Activated T-helper 1 cell treated with anti-CD3 and anti-CD28 coated beads, Interleukin-12 subunit alpha, Interleukin-12 subunit beta, Interleukin-2, Interleukin-4 antibody, amounts not matched to agents 30 ng/mL and 10 ng/mL and 1 ng/mL, durations not matched to agents 14 hours and 24 hours and 36 hours (primary cell): ENCODE measurements around the gene DNM3. TPM values are rescaled to one million over a fixed set of nuclear protein-coding genes. Genes with fewer than 3 reads are reported as not detected.

Experiments used
- DNase-seq: peaks from one replicate; pipeline ENCODE4 v3.0.0; 2021; ENCODE audit warnings: low spot score
- H3K27ac Mint-ChIP-seq: one replicate; pipeline ENCODE4 v1.8.0; 2021; ENCODE audit warnings: mild to moderate bottlenecking, mixed read lengths
- H3K27me3 Mint-ChIP-seq: one replicate; pipeline ENCODE4 v1.8.0; 2022; ENCODE audit warnings: mild to moderate bottlenecking, moderate library complexity, mixed read lengths; ENCODE audit not compliant: insufficient read depth
- H3K36me3 Mint-ChIP-seq: one replicate; pipeline ENCODE4 v1.8.0; 2021; ENCODE audit warnings: low read depth, mixed read lengths
- H3K4me1 Mint-ChIP-seq: one replicate; pipeline ENCODE4 v1.8.0; 2021; ENCODE audit warnings: low read depth, mixed read lengths
- H3K4me3 Mint-ChIP-seq: one replicate; pipeline ENCODE4 v1.8.0; 2021; ENCODE audit warnings: mild to moderate bottlenecking, moderate library complexity, mixed read lengths
- H3K9me3 Mint-ChIP-seq: one replicate; pipeline ENCODE4 v1.8.0; 2021; ENCODE audit warnings: mixed read lengths
- intact Hi-C: fragments of 100-400 bp; cut with micrococcal nuclease; formaldehyde crosslinking; loops from one replicate; pipeline ENCODE4 v1.15.1; 2024
- total RNA-seq: library from RNA; stranded (reverse); gene quantifications from 2 replicates; pipeline ENCODE4 v1.2.3, GENCODE V29; 2022

DNM3 gene
- total RNA-seq, 1 donor from 2014 or later, result 0.62 TPM

DNA sequence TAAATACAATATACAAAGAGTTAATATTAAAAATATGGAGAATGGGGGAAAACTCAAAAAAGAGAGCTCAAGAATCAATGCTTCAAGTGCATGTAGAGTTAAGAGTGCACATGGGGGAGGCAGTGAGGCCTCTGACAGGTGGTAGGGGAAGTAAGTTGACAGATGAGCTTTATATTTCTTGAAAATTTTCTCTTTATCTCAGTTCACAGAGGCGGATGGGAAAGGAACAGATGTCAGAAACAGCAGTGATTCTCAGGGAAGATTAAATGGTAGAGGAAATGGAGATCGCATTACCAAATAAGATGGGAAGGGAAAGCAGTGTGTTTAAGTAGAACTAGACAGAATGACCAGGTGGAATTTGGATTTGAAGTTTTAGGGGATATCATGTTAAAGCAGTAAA lies 379.1 kb downstream of the DNM3 start:
- Mint-ChIP-seq H3K9me3 (no peaks in the 10 kb centered on the region), H3K4me3 (no peak overlapping the region), H3K36me3 (peaks cover 3% of the 10 kb centered on the region), H3K27ac (no peak overlapping the region), H3K4me1 (no peaks in the 10 kb centered on the region), H3K27me3 (no peaks in the 10 kb centered on the region)
- no peak for DNase-seq
- intact Hi-C loops, result no loop called here

DNA sequence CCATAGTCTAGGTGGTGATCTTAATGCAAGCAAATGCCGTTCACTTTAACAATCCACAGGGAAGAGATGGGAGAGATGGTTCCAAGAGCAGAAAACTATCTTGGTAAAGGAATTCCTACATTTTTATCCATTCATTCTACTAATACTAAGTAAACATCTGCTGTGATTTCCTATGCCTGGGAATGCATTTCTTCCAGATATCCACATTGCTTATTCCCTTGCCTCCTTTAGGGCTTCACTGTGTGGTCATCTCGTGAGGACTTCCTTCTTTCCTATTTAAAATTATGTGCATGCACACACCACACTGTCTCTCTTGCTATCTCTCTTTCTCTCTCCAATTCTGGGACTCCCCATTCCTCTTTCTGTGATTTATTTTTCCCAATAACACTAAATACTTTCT lies 380.1 kb downstream of the DNM3 start:
- H3K36me3 Mint-ChIP-seq, result peaks cover 3% of the 10 kb centered on the region
- H3K27me3 Mint-ChIP-seq, result no peaks in the 10 kb centered on the region
- H3K4me3 Mint-ChIP-seq, result no peak overlapping the region
- intact Hi-C loops, result no loop called here
- no peaks in the 10 kb centered on the region for H3K4me1 Mint-ChIP-seq
- no peaks in the 10 kb centered on the region for H3K9me3 Mint-ChIP-seq
- no peak overlapping the region for H3K27ac Mint-ChIP-seq
- DNase-seq, result no peak

GRCh38 chr1:172224871-172225270 lies 383.6 kb downstream of the DNM3 start:
- no peak for DNase-seq
- Mint-ChIP-seq H3K36me3 (no peaks in the 10 kb centered on the region), H3K4me1 (no peaks in the 10 kb centered on the region), H3K27ac (no peak overlapping the region), H3K4me3 (no peak overlapping the region), H3K27me3 (no peaks in the 10 kb centered on the region), H3K9me3 (peaks cover 2% of the 10 kb centered on the region)
- intact Hi-C loops, result no loop called here

- no peak overlapping the region for H3K27ac Mint-ChIP-seq
- peaks cover 7% of the 10 kb centered on the region for H3K4me1 Mint-ChIP-seq
- H3K27me3 Mint-ChIP-seq, result no peaks in the 10 kb centered on the region
- no peak for DNase-seq
- intact Hi-C loops, result no loop called here
- H3K4me3 Mint-ChIP-seq, result no peak overlapping the region
- H3K9me3 Mint-ChIP-seq, result peaks cover 18% of the 10 kb centered on the region
- H3K36me3 Mint-ChIP-seq, result peaks cover 12% of the 10 kb centered on the region
These were observed 388.6 kb downstream of the DNM3 start for GRCh38 chr1:172229942-172230341.

DNA sequence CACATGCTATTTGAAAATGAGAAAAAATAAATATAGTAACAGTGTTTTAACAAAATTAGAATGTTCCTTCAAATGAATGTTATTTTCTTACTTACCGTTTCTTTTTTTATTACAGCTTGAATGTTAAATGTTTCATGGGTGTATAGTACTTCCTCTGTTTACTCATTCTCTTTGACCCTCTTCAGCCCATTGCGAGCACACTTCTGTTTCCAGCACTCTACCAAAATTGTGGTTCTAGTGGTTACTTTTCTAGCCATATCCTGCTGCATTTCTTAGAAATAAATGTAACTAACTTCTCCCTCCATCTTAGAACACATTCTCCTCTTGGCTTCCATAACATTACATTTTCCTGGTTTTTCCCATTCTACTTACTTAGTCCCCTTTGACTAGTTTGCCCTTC lies 389.2 kb downstream of the DNM3 start:
- intact Hi-C loops, result no loop called here
- H3K27me3 Mint-ChIP-seq, result no peaks in the 10 kb centered on the region
- peaks cover 12% of the 10 kb centered on the region for H3K36me3 Mint-ChIP-seq
- DNase-seq, result no peak
- H3K4me3 Mint-ChIP-seq, result no peak overlapping the region
- peak overlapping the region; percentile 14 for H3K27ac Mint-ChIP-seq
- peaks cover 18% of the 10 kb centered on the region for H3K9me3 Mint-ChIP-seq
- H3K4me1 Mint-ChIP-seq, result peaks cover 7% of the 10 kb centered on the region

DNA sequence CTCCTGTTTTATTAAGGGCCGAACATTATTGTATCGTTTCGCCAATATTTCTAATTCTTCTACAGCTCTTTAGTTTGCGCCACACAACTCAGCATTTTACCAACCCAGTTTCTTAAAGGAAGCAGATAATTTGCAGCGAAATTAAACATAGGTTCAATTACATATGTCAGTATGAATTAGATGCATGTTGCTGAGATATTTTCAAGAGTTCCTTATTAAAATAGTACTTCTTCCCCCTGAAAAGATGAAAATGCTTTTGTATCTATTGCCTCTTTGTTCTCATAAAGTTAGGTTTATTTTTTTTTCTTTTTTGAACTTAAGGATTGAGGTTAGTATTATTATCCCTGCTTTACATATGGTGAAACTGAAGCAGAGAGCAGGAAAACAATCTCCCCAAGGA lies 395.7 kb downstream of the DNM3 start:
- DNase-seq, result no peak

DNA sequence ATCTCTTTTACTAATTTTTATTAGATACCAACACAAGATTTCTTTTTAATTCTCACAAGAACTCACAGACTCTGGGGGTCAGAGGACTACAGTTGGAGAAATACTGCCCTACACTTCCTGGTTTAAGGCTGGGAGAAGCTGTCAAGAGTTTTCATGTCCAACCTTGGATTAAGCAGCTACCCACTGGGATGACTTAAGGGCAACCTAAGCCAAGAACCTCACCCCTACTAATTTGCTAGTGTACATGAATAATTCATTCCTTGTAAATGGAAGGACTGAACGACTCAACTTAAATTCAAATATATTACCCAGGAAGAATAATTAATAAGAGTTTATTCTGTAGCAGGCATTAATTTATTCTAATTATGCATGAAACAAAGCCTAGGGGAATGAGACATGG lies 396.9 kb downstream of the DNM3 start:
- peaks cover 3% of the 10 kb centered on the region for H3K27me3 Mint-ChIP-seq
- DNase-seq, result no peak
- H3K4me1 Mint-ChIP-seq, result peaks cover 10% of the 10 kb centered on the region
- H3K9me3 Mint-ChIP-seq, result peaks cover 4% of the 10 kb centered on the region
- intact Hi-C loops, result no loop called here
- H3K36me3 Mint-ChIP-seq, result no peaks in the 10 kb centered on the region
- no peak overlapping the region for H3K27ac Mint-ChIP-seq
- no peak overlapping the region for H3K4me3 Mint-ChIP-seq

More for the DNA sequence above, 395.7 kb downstream of the DNM3 start:
- Mint-ChIP-seq H3K9me3 (peaks cover 5% of the 10 kb centered on the region), H3K4me3 (no peak overlapping the region), H3K4me1 (peaks cover 5% of the 10 kb centered on the region), H3K27me3 (peaks cover 3% of the 10 kb centered on the region), H3K36me3 (peaks cover 4% of the 10 kb centered on the region), H3K27ac (no peak overlapping the region)
- intact Hi-C loops, result no loop called here

- no peak overlapping the region for H3K27ac Mint-ChIP-seq
- DNase-seq, result no peak
These were observed 397.7 kb downstream of the DNM3 start for GRCh38 chr1:172238965-172239364.

GRCh38 chr1:172239901-172240300 lies 398.6 kb downstream of the DNM3 start:
- intact Hi-C loops, result no loop called here
- no peak for DNase-seq

More at GRCh38 chr1:172238965-172239364, 397.7 kb downstream of the DNM3 start:
- peaks cover 3% of the 10 kb centered on the region for H3K27me3 Mint-ChIP-seq
- intact Hi-C loops, result no loop called here
- peaks cover 4% of the 10 kb centered on the region for H3K9me3 Mint-ChIP-seq
- no peak overlapping the region for H3K4me3 Mint-ChIP-seq
- peaks cover 10% of the 10 kb centered on the region for H3K4me1 Mint-ChIP-seq
- no peaks in the 10 kb centered on the region for H3K36me3 Mint-ChIP-seq

GRCh38 chr1:172241540-172241939 lies 400.2 kb downstream of the DNM3 start:
- Mint-ChIP-seq H3K36me3 (no peaks in the 10 kb centered on the region), H3K27ac (no peak overlapping the region), H3K4me1 (peaks cover 10% of the 10 kb centered on the region), H3K27me3 (peaks cover 3% of the 10 kb centered on the region), H3K4me3 (no peak overlapping the region), H3K9me3 (peaks cover 6% of the 10 kb centered on the region)
- DNase-seq, result no peak
- intact Hi-C loops, result no loop called here

More at GRCh38 chr1:172239901-172240300, 398.6 kb downstream of the DNM3 start:
- Mint-ChIP-seq H3K4me3 (no peak overlapping the region), H3K27me3 (peaks cover 3% of the 10 kb centered on the region), H3K36me3 (no peaks in the 10 kb centered on the region), H3K4me1 (peaks cover 10% of the 10 kb centered on the region), H3K27ac (no peak overlapping the region), H3K9me3 (peaks cover 5% of the 10 kb centered on the region)

GRCh38 chr1:172244865-172245264 lies 403.6 kb downstream of the DNM3 start:
- peaks cover 2% of the 10 kb centered on the region for H3K27me3 Mint-ChIP-seq
- no peak overlapping the region for H3K4me3 Mint-ChIP-seq
- H3K36me3 Mint-ChIP-seq, result peaks cover 1% of the 10 kb centered on the region
- H3K4me1 Mint-ChIP-seq, result peaks cover 10% of the 10 kb centered on the region
- no peak overlapping the region for H3K27ac Mint-ChIP-seq
- H3K9me3 Mint-ChIP-seq, result peaks cover 9% of the 10 kb centered on the region
- no peak for DNase-seq
- intact Hi-C loops, result no loop called here

DNA sequence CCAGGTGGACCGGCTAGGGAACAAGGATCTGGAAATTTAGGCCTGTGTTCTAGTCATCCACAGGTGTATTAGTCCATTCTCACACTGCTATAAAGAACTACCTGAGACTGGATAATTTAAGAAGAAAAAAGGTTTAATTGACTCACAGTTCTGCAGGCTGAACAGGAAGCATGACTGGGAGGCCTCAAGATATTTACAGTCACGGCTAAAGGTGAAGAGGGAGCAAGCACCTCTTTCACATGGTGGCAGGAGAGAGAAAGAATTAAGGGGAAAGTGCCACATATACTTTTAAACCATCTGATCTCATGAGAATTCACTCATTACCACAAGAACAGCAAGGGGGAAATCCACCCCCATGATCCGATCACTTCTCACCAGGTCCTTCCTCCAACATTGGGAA lies 404.5 kb downstream of the DNM3 start:
- peaks cover 16% of the 10 kb centered on the region for H3K9me3 Mint-ChIP-seq
- no peak for DNase-seq
- H3K27ac Mint-ChIP-seq, result no peak overlapping the region
- intact Hi-C loops, result no loop called here
- H3K4me1 Mint-ChIP-seq, result peaks cover 10% of the 10 kb centered on the region
- no peak overlapping the region for H3K4me3 Mint-ChIP-seq
- peaks cover 5% of the 10 kb centered on the region for H3K27me3 Mint-ChIP-seq
- peaks cover 5% of the 10 kb centered on the region for H3K36me3 Mint-ChIP-seq

- H3K27ac Mint-ChIP-seq, result no peak overlapping the region
- peaks cover 16% of the 10 kb centered on the region for H3K9me3 Mint-ChIP-seq
- H3K4me1 Mint-ChIP-seq, result peaks cover 7% of the 10 kb centered on the region
- no peak for DNase-seq
- H3K27me3 Mint-ChIP-seq, result peaks cover 5% of the 10 kb centered on the region
- intact Hi-C loops, result no loop called here
- no peak overlapping the region for H3K4me3 Mint-ChIP-seq
- H3K36me3 Mint-ChIP-seq, result peaks cover 5% of the 10 kb centered on the region
These were observed 405.5 kb downstream of the DNM3 start for GRCh38 chr1:172246521-172247390.
